Right renal cortex interstitium (tissue), 3 donors: Measurements from ENCODE around the gene EPHA1. TPM values are rescaled to one million over a fixed set of nuclear protein-coding genes. Genes with fewer than 3 reads are reported as not detected.

Experiments used
- DNase-seq, 3 donors: peaks; one replicate each; pipeline ENCODE4 v3.0.0-alpha.2; 2013; ENCODE audit warnings: low read depth in 3 of 3, low spot score in 2 of 3
- polyA plus RNA-seq, 3 donors: library from polyadenylated mRNA; unstranded; fragments of 120-200 nt; gene quantifications; one replicate each; pipeline ENCODE4 v1.2.1, GENCODE V29; 2013; ENCODE audit not compliant: insufficient read length in 3 of 3

EPHA1 gene
- polyA plus RNA-seq, 3 donors, result 15.7 to 19.1 (median 17.0) TPM

GRCh38 chr7:143354965-143355364 lies 53.7 kb downstream of the EPHA1 start:
- no peak for DNase-seq

- no peak for DNase-seq
Observed at GRCh38 chr7:143354376-143354775, 54.3 kb downstream of the EPHA1 start.

GRCh38 chr7:143352531-143353002 lies 56.1 kb downstream of the EPHA1 start:
- no peak for DNase-seq

GRCh38 chr7:143351574-143351973 lies 57.1 kb downstream of the EPHA1 start:
- no peak for DNase-seq

- DNase-seq, result no peak
Observed at GRCh38 chr7:143351060-143351459, 57.6 kb downstream of the EPHA1 start.

GRCh38 chr7:143347950-143348349 lies 60.7 kb downstream of the EPHA1 start:
- DNase-seq, result no peak

- DNase-seq, result no peak
Observed at GRCh38 chr7:143346018-143346417, 62.6 kb downstream of the EPHA1 start.

- DNase-seq, result peak in 1 of 3 donors; percentile 40
Observed at GRCh38 chr7:143345428-143345900, 63.2 kb downstream of the EPHA1 start.

GRCh38 chr7:143343596-143343995 lies 65.1 kb downstream of the EPHA1 start:
- DNase-seq, result no peak

GRCh38 chr7:143341842-143342241 lies 66.8 kb downstream of the EPHA1 start:
- DNase-seq, result no peak

Other genes with a start within 250 kb of the EPHA1 start
- not detected for gene TAS2R39, start 225.4 kb downstream of the EPHA1 start, polyA plus RNA-seq
- not detected for gene TAS2R40, start 186.8 kb downstream of the EPHA1 start, polyA plus RNA-seq
- gene GSTK1, start 145.4 kb downstream of the EPHA1 start, polyA plus RNA-seq, result 100 to 1,000 TPM; 185 to 214 (median 196) TPM
- gene TMEM139, start 123.9 kb downstream of the EPHA1 start, polyA plus RNA-seq, result 10 to 100 TPM; 51.9 to 70.4 (median 64.3) TPM
- 10 to 100 TPM; 46.9 to 47.8 (median 47.4) TPM for gene CASP2, start 120.5 kb downstream of the EPHA1 start, polyA plus RNA-seq
- under 1 TPM in 2 of 3 donors, not detected in 1; 0.08 to 0.10 TPM for gene CLCN1, start 92.7 kb downstream of the EPHA1 start, polyA plus RNA-seq
- 1 to 10 TPM; 1.5 to 2.6 (median 2.6) TPM for gene FAM131B, start 46.1 kb downstream of the EPHA1 start, polyA plus RNA-seq
- 10 to 100 TPM; 57.8 to 66.2 (median 60.1) TPM for gene ZYX, start 27.5 kb downstream of the EPHA1 start, polyA plus RNA-seq
- gene TAS2R60, start 34.6 kb upstream of the EPHA1 start, polyA plus RNA-seq, result not detected
- not detected for gene TAS2R41, start 69.0 kb upstream of the EPHA1 start, polyA plus RNA-seq
- gene CTAGE15, start 162.9 kb upstream of the EPHA1 start, polyA plus RNA-seq, result under 1 TPM in 2 of 3 donors, not detected in 1; 0.46 to 0.74 TPM
- 1 to 10 TPM; 2.5 to 3.0 (median 2.8) TPM for gene TCAF2, start 212.1 kb upstream of the EPHA1 start, polyA plus RNA-seq